ENCODE measurements around the gene HMMR. TPM values are rescaled to one million over a fixed set of nuclear protein-coding genes. Genes with fewer than 3 reads are reported as not detected.
A peak's percentile ranks its signal among the peaks of the same experiment; 100 is the strongest.

The HMMR gene
- total and polyA plus RNA-seq, 9 of the 15 experiments (the other 6 are each of a cell fraction or from before 2014, with no cell fraction given) = 74.9 to 133 (median 90.8) TPM

GRCh38 chr5:163437309-163438182 is 22.9 kb upstream of the HMMR start, which contains the start of gene CCNG1 (continued):
- TF ChIP-seq, protein P1, sequence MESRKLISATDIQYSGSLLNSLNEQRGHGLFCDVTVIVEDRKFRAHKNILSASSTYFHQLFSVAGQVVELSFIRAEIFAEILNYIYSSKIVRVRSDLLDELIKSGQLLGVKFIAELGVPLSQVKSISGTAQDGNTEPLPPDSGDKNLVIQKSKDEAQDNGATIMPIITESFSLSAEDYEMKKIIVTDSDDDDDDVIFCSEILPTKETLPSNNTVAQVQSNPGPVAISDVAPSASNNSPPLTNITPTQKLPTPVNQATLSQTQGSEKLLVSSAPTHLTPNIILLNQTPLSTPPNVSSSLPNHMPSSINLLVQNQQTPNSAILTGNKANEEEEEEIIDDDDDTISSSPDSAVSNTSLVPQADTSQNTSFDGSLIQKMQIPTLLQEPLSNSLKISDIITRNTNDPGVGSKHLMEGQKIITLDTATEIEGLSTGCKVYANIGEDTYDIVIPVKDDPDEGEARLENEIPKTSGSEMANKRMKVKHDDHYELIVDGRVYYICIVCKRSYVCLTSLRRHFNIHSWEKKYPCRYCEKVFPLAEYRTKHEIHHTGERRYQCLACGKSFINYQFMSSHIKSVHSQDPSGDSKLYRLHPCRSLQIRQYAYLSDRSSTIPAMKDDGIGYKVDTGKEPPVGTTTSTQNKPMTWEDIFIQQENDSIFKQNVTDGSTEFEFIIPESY (CRISPR knock-in tag; IDR thresholded peaks at IDR 0.05) = no peak
- TF ChIP-seq ZNF316 (IDR thresholded peaks at IDR 0.05) (no peak), E2F3 (CRISPR knock-in tag; IDR thresholded peaks at IDR 0.05) (no peak), ILF3 (IDR thresholded peaks at IDR 0.05; ENCODE audit: borderline replicate concordance) (no peak), ZNF609 (CRISPR knock-in tag; IDR thresholded peaks at IDR 0.05; ENCODE audit: borderline replicate concordance) (no peak), XRCC4 (IDR thresholded peaks at IDR 0.05; ENCODE audit: extremely low read depth, insufficient read depth, insufficient read length) (no peak), ARID2 (IDR thresholded peaks at IDR 0.05) (0 out of 2 replicates have a peak, but pooled peaks have one; percentile 7), ZFP36 (IDR thresholded peaks at IDR 0.05; ENCODE audit: low read depth, low read length, partially characterized antibody) (peak; percentile 65), CUX1 (CRISPR knock-in tag; IDR thresholded peaks at IDR 0.05) (no peak)
- TF ChIP-seq, protein P2, sequence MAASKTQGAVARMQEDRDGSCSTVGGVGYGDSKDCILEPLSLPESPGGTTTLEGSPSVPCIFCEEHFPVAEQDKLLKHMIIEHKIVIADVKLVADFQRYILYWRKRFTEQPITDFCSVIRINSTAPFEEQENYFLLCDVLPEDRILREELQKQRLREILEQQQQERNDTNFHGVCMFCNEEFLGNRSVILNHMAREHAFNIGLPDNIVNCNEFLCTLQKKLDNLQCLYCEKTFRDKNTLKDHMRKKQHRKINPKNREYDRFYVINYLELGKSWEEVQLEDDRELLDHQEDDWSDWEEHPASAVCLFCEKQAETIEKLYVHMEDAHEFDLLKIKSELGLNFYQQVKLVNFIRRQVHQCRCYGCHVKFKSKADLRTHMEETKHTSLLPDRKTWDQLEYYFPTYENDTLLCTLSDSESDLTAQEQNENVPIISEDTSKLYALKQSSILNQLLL (CRISPR knock-in tag; IDR thresholded peaks at IDR 0.05; ENCODE audit: borderline replicate concordance) = no peak

Measured in K562 (cell line).